DOHH2 (cell line): ENCODE data around the gene CNPPD1.

Experiments used
- H3F3A ChIP-seq: fragments of 200-600 bp; sonication (generic), shearing (Covaris generic); 2 replicates; pipeline ENCODE4 v1.6.0; 2016; ENCODE audit warnings: antibody characterized with exemption, mild to moderate bottlenecking; ENCODE audit not compliant: control insufficient read depth, insufficient read depth
- H3K27ac ChIP-seq: fragments of 200-600 bp; sonication (generic); 2 replicates; pipeline ENCODE4 v1.5.1; 2014; ENCODE audit warnings: low read depth, mild to moderate bottlenecking, low read length, moderate library complexity
- H3K27me3 ChIP-seq: fragments of 200-600 bp; sonication (generic); 2 replicates; pipeline ENCODE4 v1.6.1; 2014; ENCODE audit warnings: mild to moderate bottlenecking, low read length, mixed read lengths; ENCODE audit not compliant: control insufficient read depth
- H3K36me3 ChIP-seq: fragments of 200-600 bp; sonication (generic); 2 replicates; pipeline ENCODE4 v1.6.1; 2014; ENCODE audit warnings: mild to moderate bottlenecking, low read length, moderate library complexity, mixed read lengths; ENCODE audit not compliant: control insufficient read depth
- H3K4me1 ChIP-seq: fragments of 200-600 bp; sonication (generic); 2 replicates; pipeline ENCODE4 v1.6.1; 2014; ENCODE audit warnings: mild to moderate bottlenecking, low read length, mixed read lengths; ENCODE audit not compliant: control insufficient read depth
- H3K4me2 ChIP-seq: fragments of 200-600 bp; sonication (generic); 2 replicates; pipeline ENCODE4 v1.6.0; 2014; ENCODE audit warnings: mild to moderate bottlenecking, low read length, moderate library complexity
- H3K4me3 ChIP-seq: fragments of 200-600 bp; sonication (generic); 2 replicates; pipeline ENCODE4 v1.5.1; 2014; ENCODE audit warnings: mild to moderate bottlenecking, low read length, mixed read lengths
- H3K79me2 ChIP-seq: fragments of 200-600 bp; sonication (generic); 2 replicates; pipeline ENCODE4 v1.6.1; 2014; ENCODE audit warnings: mild to moderate bottlenecking, low read length, mixed read lengths; ENCODE audit not compliant: control insufficient read depth
- H3K9me2 ChIP-seq: fragments of 200-600 bp; sonication (generic); replicated peaks from 2 replicates; pipeline ENCODE4 v1.6.1; 2014; ENCODE audit warnings: mild to moderate bottlenecking, low read length, mixed read lengths; ENCODE audit not compliant: control insufficient read depth
- H3K9me3 ChIP-seq: fragments of 200-600 bp; sonication (generic); 2 replicates; pipeline ENCODE4 v1.6.1; 2014; ENCODE audit warnings: antibody characterized with exemption, low read length, mixed read lengths; ENCODE audit not compliant: control insufficient read depth, insufficient read depth
- H4K20me1 ChIP-seq: fragments of 200-600 bp; sonication (generic); 2 replicates; pipeline ENCODE4 v1.6.0; 2014; ENCODE audit warnings: low read depth, mild to moderate bottlenecking, antibody characterized with exemption, low read length, moderate library complexity; ENCODE audit not compliant: control insufficient read depth, insufficient read depth
- EZH2phosphoT487 ChIP-seq: fragments of 200-600 bp; sonication (generic); IDR thresholded peaks from 2 replicates; pipeline ENCODE4 v1.6.1; 2017; ENCODE audit warnings: borderline replicate concordance, mild to moderate bottlenecking, antibody characterized with exemption, low read length, moderate library complexity, mixed read lengths
- TF ChIP-seq, protein P1 (sequence below): fragments of 200-600 bp; sonication (generic); IDR thresholded peaks from one replicate; pipeline ENCODE4 v1.5.1; 2014; ENCODE audit warnings: antibody characterized with exemption, mild to moderate bottlenecking, low read depth, low read length; ENCODE audit not compliant: poor library complexity, severe bottlenecking

Gene CNPPD1

DNA sequence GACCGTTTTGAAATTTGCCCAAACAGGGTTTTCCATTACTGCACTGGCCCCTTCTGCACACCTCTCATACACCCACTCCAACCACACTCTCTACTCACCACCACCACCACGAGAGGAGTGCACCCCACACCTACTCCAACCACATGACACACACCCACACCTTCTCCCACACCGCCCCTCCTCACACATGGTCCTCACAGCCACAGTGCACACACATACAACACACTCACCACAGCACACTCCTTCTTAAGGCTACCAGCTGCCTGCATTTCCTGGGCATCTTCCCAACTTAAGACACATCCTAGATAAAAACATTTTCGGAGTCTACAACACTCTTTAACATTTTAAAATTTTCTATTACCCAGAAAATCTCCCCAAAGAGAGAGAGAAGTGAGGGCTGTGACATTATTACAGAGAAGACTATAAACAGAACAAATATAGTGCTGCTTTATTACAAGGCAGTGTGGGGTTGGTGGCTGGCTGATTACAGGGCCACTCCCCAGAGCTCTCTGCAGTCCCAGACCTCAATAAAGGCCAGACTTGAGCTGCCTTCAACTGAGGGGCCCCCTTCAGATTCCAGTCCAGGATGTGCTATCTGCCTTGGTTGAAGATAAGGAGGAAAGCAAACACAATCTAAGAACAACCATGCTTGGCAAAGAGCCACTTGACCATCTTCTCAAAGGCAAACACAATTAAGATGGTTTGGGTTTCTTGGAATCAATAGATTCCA lies 52.2 kb downstream of the CNPPD1 start:
- no peak for TF ChIP-seq EZH2phosphoT487
- TF ChIP-seq, protein P1, sequence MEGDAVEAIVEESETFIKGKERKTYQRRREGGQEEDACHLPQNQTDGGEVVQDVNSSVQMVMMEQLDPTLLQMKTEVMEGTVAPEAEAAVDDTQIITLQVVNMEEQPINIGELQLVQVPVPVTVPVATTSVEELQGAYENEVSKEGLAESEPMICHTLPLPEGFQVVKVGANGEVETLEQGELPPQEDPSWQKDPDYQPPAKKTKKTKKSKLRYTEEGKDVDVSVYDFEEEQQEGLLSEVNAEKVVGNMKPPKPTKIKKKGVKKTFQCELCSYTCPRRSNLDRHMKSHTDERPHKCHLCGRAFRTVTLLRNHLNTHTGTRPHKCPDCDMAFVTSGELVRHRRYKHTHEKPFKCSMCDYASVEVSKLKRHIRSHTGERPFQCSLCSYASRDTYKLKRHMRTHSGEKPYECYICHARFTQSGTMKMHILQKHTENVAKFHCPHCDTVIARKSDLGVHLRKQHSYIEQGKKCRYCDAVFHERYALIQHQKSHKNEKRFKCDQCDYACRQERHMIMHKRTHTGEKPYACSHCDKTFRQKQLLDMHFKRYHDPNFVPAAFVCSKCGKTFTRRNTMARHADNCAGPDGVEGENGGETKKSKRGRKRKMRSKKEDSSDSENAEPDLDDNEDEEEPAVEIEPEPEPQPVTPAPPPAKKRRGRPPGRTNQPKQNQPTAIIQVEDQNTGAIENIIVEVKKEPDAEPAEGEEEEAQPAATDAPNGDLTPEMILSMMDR, result no peak
- no peaks in the 10 kb centered on the region for H3K9me3 ChIP-seq
- no peaks in the 10 kb centered on the region for H4K20me1 ChIP-seq
- no peaks in the 10 kb centered on the region for H3F3A ChIP-seq
- no peak overlapping the region for H3K27ac ChIP-seq
- no peaks in the 10 kb centered on the region for H3K4me1 ChIP-seq
- H3K9me2 ChIP-seq, result no peaks in the 10 kb centered on the region
- no peaks in the 10 kb centered on the region for H3K79me2 ChIP-seq
- H3K27me3 ChIP-seq, result no peaks in the 10 kb centered on the region
- no peak overlapping the region for H3K4me3 ChIP-seq
- no peak overlapping the region for H3K4me2 ChIP-seq
- no peaks in the 10 kb centered on the region for H3K36me3 ChIP-seq

DNA sequence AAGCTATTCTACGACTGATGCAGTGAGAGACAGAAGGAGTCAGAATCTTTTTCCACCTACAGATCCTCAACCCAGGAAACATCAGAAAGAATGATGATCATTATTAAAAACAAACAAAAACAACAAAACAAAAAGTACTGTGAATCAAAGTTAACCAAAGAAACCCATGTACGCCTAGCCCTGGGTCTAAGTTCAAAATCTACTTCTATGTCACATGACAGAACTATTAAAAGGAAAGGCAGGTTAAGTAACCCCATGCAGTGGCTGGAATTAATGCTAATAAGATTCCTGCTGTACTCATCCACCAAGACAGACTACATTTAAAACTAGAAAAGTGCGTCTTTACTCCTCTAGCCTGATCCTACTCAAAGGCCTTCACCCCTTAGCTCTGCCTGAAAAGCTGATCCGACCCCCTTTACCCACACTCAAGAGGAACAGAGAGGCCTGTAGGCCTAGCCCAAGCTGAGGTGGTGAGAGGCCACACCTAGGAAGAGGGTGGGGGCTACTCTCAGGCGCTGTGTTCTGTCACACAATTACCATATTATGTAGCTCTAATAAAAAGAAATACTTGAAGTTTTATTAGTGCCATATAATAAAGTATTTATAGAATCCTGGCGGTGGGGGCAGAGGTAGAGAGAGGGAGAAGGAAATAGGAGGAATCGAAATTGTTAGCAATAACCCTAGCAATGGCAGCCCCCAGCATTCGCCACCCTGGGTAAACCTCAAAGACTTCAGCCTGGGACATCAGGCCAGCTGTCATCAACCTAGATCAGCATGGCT lies 53.2 kb downstream of the CNPPD1 start:
- Histone ChIP-seq H3K4me2 (no peak overlapping the region), H4K20me1 (no peaks in the 10 kb centered on the region), H3F3A (no peaks in the 10 kb centered on the region), H3K36me3 (no peaks in the 10 kb centered on the region), H3K4me3 (no peak overlapping the region), H3K9me2 (no peaks in the 10 kb centered on the region), H3K79me2 (no peaks in the 10 kb centered on the region), H3K9me3 (no peaks in the 10 kb centered on the region), H3K27me3 (no peaks in the 10 kb centered on the region), H3K4me1 (no peaks in the 10 kb centered on the region), H3K27ac (no peak overlapping the region)
- no peak for TF ChIP-seq EZH2phosphoT487
- TF ChIP-seq, protein P1, result no peak

DNA sequence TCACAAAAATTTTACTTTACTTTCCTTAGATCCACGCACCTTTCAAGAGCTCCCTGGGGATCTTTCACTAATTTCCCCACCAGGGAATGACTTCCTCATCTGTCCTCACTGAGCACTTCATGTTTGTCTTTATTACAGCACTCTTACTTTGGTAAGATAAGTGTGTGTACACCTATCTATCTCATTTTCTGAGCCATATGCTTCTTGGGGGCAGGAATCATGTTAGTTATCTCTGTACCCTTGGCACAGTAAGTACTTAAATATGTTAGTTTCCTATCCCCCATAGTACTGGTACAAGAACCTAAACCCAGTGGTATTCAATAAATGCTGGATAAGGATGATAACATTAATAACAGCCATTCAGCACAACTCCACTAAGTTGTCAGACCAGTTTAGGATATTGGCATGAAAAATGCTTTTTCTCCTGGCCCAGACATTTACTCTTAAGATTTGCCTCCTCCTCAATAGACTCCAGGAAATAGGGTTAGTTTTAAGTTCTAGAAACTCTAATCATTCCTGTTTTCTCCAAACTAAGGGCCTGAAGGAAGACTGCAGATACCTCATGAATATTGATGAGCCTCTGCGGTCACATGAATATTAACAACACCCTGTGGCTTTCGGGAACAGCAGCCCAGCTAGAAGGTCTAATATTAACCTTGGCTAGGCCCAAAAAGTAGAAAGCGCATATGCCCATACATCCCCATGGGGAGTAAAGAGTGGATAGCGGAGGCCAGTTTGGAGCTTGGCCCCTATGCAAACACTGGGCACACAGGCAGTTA lies 54.3 kb downstream of the CNPPD1 start:
- H3K4me3 ChIP-seq, result no peak overlapping the region
- no peak overlapping the region for H3K27ac ChIP-seq
- no peaks in the 10 kb centered on the region for H4K20me1 ChIP-seq
- H3K4me2 ChIP-seq, result no peak overlapping the region
- no peaks in the 10 kb centered on the region for H3K27me3 ChIP-seq
- H3K9me3 ChIP-seq, result no peaks in the 10 kb centered on the region
- H3F3A ChIP-seq, result no peaks in the 10 kb centered on the region
- no peaks in the 10 kb centered on the region for H3K9me2 ChIP-seq
- no peaks in the 10 kb centered on the region for H3K79me2 ChIP-seq
- no peaks in the 10 kb centered on the region for H3K36me3 ChIP-seq
- no peaks in the 10 kb centered on the region for H3K4me1 ChIP-seq
- TF ChIP-seq EZH2phosphoT487, result no peak
- TF ChIP-seq, protein P1, result no peak
